ENCODE results near the gene PHF21A.
"Not testable (repeated sequence)": the region's sequence is repeated elsewhere in the genome, so short reads cannot be mapped to it uniquely, and the experiment has no call there.

DNA sequence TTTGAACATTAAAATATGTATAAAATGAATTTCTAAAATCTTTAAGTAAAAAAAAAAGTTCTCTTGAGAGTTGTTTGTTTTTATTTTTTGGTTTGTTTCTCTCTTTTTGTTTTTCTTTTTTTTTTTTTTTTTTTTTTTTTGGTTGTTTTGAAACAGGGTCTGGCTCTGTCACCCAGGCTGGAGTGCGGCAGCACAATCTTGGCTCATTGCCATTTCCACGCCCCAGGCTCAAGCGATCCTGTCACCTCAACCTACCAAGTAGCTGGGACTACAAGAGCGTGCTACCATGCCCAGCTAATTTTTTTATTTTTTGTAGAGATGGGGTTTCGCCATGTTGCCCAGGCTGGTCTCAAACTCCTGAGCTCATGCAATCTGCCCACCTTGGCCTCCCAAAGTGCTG lies 139.4 kb downstream of the PHF21A start:
- TF ChIP-seq, protein P1, sequence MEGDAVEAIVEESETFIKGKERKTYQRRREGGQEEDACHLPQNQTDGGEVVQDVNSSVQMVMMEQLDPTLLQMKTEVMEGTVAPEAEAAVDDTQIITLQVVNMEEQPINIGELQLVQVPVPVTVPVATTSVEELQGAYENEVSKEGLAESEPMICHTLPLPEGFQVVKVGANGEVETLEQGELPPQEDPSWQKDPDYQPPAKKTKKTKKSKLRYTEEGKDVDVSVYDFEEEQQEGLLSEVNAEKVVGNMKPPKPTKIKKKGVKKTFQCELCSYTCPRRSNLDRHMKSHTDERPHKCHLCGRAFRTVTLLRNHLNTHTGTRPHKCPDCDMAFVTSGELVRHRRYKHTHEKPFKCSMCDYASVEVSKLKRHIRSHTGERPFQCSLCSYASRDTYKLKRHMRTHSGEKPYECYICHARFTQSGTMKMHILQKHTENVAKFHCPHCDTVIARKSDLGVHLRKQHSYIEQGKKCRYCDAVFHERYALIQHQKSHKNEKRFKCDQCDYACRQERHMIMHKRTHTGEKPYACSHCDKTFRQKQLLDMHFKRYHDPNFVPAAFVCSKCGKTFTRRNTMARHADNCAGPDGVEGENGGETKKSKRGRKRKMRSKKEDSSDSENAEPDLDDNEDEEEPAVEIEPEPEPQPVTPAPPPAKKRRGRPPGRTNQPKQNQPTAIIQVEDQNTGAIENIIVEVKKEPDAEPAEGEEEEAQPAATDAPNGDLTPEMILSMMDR (conservative IDR thresholded peaks at IDR 0.05; ENCODE audit: low read length): not testable (repeated sequence)
- TF ChIP-seq EZH2phosphoT487 (IDR thresholded peaks at IDR 0.05; ENCODE audit: borderline replicate concordance, low read depth, low read length): not testable (repeated sequence)
